HG03159 (cell line): ENCODE results near the gene SYTL2.
"Not testable (repeated sequence)": the region's sequence is repeated elsewhere in the genome, so short reads cannot be mapped to it uniquely, and the experiment has no call there.

Experiments used
- ATAC-seq: cut with Tn5 transposase; IDR thresholded peaks from one replicate; pipeline ENCODE4 v1.9.1; 2021; ENCODE audit warnings: mild to moderate bottlenecking, moderate library complexity; ENCODE audit not compliant: unreplicated experiment

Gene SYTL2

DNA sequence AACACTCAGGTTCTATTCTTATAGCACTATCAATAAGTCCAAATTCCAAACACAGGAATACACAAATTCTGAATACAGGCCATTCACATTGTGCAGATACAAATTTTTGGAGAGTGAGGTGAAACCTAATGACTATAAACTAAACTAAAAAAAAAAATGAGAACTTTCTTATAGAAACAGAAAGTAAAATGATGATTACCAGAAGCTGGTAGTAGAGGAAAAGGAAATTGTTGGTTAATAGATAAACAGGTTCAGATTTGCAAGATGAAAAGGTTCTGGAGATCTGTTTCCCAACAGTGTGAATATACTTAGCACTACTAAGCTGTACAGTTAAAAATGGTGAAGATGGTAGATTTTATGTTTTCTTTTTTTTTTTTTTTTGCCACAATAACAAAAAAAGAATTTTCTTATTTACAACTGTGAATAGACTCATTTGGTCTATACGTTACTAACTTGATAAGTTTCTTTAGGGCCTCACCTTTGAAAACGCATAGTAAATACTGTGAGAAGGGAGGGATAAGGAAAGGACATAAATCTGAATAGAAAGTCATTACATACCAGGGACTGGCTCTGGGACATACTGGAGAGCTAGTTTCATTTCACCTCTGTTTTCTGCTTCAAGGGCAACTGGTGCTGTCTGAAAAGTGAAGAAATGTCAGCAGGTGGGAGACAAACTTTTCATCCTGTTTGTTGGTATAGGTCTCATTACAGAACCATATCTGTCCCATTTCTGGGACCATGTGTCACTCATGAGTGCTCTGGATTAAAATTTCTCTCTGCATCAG lies 110.8 kb downstream of the SYTL2 start:
- ATAC-seq, result peak; percentile 77

DNA sequence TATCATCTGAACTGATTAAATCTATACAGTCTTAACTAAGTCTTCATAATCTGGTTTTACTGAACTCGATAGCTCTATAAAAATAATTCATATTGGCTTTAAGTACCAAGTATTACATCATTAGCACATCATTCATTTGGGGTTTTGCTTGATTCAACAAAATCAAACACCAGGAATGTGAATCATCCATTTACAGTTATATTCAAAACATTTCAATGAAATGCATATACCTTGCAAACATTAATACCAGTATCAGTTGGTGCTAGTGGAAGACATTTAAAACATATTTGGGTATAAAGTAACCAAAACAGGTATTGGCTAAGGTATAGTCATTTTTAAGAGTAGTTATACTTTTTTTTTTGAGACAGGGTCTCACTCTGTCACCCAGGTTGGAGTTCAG lies 112.7 kb downstream of the SYTL2 start:
- no peak for ATAC-seq

DNA sequence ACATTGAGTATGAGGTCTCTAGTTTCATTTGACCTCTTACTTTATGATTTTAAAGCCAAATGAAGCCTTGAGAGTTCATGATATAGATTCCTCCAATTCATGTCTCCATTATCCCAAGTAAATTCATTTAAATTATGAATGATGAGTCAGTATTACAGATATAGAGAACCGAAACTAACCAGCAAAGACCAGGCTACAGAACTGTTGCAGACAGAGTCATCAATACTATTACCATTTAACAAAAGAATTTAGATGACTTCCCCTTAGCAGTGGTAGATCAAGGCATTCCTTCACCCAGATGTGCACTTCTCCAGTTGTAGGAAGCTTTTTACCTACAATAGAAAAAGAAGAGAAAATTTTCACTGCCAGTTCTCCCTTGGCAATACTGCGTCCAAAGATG lies 113.2 kb downstream of the SYTL2 start:
- ATAC-seq, result no peak

DNA sequence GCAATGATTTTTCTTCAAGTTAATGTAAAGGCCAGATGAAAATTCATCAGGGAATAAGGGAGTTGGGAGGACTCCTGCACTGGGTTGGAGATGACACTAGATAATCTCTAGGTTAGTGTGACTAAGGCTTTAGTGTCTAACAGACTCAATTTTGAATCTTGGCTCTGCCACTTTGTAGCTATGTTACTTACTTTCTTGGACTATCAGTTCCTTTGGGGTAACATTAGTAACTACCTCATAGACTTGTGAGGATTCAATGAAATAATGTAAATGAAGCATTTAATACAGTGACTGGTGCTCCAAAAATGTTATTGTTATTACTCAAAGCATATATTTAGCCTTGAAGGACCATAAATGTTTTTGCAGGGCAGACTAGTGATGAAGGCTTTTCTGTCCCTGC lies 115.4 kb downstream of the SYTL2 start:
- no peak for ATAC-seq

DNA sequence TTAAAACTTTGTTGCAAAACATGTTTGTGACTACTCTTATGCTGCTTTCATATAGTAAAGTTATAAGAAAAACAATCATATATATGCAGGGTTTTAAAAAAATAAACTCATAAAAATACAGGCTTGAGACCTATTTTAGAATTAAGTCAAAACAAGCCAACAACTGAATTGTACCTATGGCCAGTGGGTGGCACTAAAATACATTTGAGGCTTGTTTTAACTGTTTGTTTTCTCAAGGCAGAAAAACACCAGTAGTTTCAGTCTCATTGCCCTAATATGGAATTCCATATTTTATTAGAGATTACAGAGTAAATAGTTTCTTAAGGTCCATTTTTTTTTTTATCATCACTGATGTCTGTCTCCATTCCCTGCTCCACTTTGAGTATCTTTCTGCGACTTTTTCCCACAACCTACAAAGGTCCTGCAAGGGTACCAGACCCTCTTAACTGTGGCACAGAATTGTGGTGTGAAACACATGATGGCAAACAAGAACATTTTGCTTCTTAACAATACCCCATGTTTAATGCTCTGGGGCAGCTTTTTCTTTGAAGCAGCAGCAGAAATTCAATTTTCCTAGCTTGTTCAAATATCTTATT lies 116.5 kb downstream of the SYTL2 start:
- no peak for ATAC-seq

DNA sequence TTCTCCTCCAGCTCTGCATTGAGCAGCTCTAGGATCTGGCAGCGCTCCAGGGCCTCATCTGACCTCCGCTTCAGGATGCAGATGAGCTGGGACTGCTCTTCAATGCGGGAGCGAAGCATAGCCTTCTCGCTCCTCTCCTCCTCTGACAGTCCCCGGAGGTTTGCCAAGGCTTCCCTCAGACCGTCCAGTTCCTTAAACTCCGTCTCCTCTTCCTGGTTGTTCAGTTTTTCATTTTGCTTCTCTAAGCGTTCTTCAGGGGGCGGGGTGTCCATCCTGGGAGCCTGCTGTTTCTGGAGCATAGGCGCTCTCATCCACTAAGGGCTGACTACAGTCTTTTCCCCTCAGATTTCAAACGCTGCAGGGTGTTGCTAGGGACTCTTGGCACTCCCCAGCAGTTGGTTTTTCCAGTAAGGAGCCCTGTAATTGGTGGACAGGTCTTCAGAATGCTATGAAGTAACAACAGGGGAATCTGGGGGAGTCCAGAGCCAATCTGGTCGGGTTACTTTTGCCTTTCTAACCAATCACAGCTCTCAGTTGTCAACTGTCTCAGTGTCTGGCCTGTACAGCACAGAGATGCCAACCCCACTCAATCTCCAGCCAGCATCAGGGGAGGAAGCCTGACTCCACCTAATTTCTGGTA lies 125.0 kb downstream of the SYTL2 start, which contains the start of gene CCDC89:
TSS of gene CCDC89 (minus strand) at position 376 of the 640 bp plus-strand sequence. CDS start at position 311, 65 bp downstream.
- ATAC-seq, result no peak

DNA sequence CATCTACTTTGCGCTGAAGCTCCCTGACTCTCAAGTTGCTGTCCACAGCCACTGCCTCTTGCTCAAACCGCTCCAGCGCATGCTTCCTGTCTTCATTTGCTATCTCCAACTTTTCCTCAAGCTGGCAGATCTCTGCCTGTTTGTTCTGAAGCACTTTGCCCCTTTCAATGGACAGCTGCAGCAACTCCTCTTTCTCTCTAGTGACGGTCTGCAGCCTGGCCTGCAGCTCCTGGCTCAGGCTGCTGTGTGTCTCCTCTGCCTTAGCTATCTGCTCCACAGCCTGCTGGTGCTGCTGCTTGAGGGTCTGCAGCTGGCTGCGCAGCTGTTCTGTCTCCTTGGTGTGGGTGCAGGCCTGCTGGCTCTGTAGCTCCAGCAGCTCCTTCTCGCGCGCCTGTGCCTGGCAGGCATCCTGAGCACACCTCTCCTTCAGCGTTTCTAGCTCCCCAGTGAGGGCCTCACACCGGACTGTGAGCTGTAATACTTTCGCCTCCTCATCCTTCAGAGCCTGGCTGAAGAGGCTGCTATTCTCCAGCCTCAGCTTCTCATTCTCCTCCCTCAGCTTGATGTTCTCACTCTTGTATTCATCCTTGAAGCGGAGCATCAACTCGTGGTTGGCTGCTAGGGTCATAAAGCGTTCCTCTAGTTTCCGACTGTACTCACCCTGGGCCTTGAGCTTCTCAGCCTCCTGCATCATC lies 125.7 kb downstream of the SYTL2 start:
- ATAC-seq, result no peak

DNA sequence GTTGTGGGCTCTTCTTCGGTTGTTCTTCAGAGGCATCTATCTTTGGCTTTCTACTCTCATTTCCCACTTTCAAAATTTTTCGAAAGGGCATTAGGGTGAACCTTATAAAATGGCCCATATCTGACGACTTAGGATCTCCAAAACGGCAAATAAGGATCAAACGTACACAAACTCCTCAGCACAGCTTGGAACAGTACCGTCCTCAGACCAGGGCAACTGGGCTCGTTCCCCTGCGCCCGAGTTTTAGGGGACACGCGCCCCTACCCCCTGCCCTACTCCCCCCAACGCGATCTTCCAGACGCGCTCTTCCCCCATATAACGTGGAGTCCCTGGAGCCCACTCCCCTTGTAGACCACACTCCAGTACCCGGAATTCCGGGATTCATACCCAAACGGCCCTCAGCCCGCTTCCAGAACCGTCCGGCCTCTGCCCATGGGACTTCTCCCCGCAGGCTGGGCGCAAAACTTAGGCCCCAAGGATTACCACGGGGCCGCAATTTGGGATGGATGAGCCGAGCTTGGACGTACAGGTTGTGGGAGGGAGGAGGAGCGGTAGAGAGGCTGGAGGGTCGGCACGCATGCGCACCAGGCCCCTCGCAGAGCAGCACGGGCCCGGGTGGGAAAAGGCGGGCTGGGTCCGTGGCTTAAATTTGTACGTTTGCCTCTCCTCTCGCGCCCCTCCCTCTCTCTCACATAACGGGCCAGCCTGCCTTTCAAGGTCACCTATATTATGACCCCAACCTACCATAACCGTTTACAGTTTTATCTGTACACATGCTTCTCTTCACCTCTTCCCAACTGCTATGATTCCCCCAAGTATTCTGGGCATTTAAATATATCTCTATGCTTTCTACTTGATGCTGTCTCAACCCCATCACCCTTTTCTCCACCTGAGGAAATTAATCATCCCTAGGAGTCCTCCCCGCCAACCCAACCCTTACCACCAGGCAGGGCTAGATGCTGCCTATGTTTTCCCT lies 128.3 kb downstream of the SYTL2 start:
- peak; percentile 82 for ATAC-seq

DNA sequence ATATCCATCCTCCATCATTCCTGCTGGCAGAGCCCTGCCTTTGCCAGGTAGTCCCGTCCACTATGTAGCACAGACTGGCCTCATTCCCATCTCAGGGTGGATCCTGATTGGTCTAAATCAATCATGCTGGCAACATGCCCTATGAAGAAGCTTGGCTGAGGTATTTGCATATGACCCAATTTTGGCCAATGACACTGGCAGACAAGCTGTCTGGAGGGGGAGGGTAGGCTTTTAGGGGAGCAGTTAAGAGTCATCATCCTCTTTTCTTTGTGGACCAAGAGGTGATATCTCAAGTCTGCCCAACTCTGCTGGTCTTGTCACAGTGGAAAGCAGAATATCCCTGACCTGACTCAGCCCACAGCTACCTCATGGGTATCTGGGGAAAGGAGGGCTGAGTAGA lies 130.0 kb downstream of the SYTL2 start:
- no peak for ATAC-seq

DNA sequence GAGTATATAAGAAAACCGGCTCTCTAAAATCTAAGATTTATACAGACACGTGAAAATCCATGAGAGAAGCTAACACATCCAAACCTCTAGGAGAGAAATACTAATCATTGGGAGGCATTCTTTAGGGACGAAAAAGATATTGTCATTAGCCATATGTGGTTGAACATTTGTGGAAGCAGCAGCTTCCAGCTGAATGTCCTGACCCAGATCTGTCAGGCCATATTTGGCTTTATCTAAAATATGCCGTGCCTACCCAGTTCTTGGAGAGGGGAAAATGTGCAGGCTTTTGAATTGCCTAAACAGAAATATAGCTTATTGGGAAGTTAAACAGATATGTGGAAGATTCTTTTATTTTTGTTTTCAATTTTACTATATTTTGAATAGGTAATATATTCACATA lies 131.4 kb downstream of the SYTL2 start:
- no peak for ATAC-seq

DNA sequence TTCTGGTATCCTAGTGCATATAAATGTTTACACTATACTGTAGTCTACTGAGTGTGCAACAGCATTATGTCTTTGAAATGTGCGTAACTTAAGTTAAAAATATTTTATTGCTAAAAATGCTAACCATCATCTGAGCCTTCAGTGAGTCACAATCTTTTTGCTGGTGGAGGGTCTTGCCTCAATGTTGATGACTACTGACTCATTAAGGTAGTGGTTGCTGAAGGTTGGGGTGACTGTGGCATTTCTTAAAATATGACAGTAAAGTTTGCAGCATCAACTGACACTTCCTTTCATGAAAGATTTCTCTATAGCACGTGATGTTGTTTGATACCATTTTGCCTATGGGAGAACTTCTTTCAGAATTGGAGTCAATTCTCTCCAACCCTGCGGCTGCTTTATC lies 137.5 kb downstream of the SYTL2 start:
- ATAC-seq, result no peak

DNA sequence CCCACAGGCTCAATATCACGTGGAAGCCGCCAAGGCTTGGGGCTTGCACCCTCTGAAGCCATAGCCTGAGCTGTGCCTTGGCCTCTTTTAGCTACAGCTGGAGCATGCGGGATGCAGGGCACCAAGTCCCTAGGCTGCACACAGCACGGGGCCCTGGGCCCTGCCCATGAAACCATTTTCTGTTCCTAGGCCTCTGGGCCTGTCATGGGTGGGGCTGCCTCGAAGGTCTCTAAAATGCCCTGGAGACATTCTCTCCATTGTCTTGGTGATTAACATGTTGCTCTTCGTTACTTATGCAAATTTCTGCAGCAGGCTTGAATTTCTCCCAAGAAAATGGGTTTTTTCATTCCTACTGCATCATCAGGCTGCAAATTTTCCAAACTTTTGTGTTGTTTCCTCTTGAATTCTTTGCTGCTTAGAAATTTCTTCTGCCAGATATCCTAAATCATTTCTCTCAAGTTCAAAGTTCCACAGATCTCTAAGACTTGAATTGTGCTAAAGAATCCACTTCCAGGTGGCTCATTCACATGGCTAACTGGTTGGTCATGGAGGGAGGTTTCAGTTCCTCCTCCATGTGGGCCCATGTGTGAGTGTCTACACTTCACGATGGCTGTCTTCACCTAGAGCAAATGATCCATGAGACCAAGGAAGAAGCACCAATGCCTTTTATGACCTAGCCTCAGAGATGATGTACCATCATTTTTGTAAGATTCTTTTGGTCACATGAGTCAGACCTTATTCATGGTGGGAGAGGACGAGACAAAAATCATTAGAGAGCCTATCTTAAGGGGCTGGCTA lies 138.6 kb downstream of the SYTL2 start:
- ATAC-seq, result no peak

DNA sequence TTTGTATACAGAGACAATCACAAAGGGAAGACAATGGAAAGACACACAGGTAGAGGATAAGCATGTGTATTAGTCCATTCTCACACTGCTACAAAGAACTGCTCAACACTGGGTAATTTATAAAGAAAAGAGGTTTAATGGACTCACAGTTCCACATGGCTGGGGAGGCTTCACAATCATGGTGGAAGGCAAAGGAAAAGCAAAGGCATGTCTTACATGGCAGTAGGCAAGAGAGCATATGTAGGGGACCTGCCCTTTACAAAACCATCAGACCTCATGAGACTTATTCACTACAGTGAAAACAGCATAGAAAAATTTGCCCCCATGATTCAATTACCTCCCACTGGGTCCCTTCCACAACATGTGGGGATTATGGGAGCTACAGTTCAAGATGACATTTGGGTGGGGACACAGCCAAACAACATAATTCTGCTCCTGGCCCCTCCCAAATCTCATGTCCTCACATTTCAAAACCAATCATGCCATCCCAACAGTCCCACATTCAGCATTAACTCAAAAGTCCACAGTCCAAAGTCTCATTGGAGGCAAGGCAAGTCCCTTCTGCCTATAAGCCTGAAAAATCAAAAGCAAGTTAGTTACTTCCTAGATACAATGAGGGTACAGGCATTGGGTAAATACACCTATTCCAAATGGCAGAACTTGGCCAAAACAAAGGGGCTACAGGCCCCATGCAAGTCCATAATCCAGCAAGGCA lies 139.8 kb downstream of the SYTL2 start:
- ATAC-seq, result not testable (repeated sequence)

DNA sequence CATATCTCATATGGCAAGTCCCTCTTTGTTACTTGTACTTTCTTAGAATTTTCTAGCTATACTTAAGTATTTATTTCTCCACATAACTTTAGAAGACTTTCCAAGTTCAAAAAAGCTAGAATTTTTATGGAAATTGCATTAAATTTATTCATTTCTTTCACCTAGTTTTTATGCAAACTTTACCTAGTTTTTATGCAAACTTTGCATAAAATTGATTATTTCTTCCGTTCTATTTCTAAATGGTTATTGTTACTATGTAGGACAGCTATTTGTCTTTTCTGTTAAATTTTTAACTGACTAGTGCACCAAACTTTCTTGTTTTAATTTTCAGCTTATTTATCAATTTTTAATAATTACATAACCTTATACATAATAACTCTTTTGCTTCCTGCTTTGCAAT lies 142.8 kb downstream of the SYTL2 start:
- ATAC-seq, result no peak

DNA sequence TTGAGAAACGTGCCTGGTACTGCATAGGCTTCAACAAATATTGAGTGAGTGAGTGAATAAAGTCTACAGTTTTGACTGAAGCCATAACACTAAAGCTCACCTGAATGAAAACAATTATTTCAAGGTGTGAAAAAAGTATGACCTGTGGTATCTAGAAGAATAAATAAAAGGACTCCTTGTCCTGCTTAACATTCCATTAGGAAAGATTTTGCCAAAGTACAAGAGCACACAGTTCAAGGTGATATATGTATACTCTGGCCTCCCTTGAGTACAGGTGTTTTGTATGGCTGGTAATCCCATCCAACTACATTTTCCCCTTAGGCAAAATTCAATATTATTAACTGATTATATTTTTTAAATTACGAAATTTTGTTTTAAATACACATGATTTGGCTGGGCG lies 144.3 kb downstream of the SYTL2 start:
- no peak for ATAC-seq

DNA sequence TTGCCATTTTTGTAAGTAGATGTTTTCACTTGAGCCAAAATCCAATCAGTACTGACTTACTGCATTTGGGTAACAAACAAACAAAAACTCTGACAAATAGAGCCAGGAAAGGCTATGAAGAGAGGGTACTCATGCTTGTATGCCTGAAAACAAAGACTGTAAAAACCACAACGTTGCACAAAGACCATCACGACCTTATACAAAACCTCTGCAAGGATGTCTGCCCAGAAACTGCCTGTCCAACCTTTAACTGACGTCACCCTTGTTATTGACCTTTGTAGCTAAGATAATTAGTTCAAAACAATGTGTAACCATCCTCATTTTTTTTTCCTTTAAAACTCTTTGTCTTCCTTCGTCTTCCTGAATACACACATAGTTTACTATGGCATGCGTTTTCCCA lies 145.2 kb downstream of the SYTL2 start:
- no peak for ATAC-seq

DNA sequence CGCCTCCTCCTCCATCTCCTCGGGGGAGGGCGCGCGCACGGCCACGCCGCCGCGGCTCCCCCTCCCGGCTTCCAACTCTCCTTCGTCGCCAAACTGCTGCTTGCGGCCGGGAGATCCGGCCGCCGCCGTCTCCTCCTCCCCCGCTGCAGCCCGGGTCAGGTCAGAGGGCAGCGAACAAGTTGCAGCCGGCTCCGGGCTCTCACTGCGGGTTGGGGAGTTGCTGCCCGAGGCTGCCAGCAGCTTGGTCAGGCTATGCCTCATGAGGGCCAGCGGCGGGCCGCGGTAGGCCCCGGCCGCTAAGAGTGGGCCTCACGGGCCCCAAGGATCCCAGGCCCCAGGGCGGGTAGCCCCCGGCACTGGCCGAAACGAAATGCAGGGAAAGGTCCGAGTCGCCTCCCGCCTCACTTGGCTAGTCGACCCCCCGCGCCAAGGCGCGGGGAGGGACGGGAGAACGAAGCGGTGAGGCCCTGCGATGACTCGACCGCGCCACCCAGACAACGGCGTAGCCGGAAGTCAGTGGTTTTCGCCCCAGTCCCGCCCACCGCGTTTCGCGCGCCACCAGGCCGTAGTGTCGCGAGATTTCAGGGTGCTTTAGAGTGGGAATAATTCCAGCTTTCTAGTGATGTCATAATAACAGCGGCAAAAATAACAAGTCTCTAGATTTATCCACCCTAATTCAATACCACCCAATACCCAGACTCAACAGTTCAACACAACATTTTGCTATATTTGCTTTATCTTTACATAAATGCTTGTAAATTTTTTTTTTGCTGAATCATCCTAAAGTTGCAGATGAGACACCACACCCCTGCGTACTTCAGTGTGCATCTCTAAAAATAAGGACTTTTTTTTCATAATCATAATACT lies 146.1 kb downstream of the SYTL2 start, which contains the start of gene CREBZF:
TSS of gene CREBZF (minus strand) at position 515 of the 867 bp plus-strand sequence. CDS start at position 261, 254 bp downstream.
- ATAC-seq, result peak; percentile 90
